ELF-1 (cell line): ENCODE results near the gene SLAIN1.
A peak's percentile ranks its signal among the peaks of the same experiment; 100 is the strongest.

Experiments used
- DNase-seq: peaks from one replicate; pipeline ENCODE4 v3.0.0-alpha.2; 2016; ENCODE audit warnings: low read depth, low spot score

SLAIN1 gene

DNA sequence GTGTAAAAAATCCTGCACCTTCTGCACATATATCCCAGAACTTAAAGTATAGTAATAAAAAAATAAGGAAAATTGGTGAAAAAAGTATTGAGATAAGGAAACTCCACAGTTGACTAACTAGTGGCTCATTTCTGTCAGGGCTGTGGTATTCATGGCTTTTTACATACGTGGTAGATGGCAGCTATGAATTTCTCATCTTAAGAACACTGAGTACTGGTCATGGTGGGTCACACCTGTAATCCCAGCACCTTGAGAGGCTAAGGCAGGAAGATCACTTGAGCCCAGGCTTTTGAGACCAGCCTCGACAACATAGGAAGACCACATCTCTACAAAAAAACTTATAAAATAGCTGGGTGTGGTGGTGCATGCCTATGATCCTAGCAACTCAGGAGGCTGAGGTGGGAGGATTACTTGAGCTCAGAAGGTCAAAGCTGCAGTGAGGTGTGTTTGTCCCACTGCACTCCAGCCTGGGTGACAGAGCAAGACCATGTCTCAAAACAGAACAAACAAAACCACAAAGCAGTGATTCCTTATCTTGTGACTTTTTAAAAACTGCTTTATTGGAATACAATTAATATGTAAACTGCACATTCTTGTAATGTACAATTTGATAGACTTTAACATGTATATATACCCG is 16.8 kb downstream of the SLAIN1 start:
- no peak for DNase-seq

DNA sequence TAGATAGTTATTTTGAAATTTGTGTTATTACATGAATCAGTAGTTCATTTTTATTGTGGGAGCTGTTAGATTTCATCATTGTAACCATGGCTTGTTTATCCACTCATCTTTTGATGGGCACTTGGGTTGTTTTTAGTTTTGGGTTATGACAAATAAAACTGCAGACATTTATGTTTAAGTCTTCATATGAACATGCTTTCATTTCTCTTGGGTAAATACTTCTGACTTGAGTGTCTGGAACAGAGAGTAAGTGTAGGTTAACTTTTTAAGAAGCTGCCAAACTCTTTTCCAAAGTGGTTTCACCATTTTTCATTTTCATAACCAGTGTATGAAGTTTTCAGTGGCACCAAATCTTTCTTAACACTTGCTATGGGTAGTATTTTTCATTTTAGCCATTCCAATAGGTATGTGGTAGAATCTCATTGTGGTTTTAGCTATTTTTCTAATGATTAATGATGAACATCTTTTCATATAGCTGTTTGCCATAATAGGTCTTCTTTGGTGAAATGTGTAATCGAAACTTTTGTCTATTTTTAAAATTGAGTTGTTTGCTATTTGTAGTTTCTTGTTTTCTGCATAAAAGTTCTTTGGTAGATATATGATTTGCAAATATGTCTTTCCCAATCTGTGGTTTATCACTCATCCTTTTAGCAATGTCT is 17.9 kb downstream of the SLAIN1 start:
- DNase-seq = no peak

DNA sequence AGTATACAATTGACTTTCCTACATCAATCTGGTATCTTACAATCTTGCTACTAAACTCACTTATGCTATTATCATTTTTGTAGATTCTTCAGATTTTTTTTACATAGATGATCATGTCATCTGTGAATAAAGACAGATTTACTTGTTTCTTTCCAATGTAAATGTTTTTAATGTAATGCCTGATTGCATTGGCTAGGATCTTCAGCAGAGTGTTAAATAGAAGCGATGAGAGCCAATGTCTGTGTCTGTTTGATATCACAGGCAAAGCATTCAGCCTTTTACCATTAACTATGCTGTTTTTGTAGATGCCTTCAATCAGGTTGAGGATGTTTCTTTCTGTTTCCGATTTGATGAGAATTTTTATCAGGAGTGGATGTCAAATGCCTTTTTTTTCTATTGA is 19.2 kb downstream of the SLAIN1 start:
- DNase-seq = no peak

DNA sequence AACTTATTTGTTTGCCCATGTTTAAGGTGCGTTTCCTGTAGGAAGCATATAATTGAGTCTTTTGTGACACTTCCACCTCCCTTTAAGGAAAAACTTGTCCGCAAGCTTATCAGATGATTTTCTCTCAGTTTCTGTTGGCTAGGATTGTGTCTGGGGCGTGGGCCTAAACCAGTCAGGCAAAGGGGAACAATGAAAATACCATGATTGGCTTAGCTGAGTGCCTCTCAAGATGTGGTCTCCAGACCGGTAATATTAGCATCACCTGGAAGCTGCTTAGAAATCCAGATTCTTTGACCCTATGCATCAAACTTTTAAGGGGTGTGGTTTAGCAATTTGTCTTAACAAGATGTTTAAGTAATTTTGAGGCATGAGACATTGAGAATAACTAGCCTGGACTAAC is 20.0 kb downstream of the SLAIN1 start:
- no peak for DNase-seq

DNA sequence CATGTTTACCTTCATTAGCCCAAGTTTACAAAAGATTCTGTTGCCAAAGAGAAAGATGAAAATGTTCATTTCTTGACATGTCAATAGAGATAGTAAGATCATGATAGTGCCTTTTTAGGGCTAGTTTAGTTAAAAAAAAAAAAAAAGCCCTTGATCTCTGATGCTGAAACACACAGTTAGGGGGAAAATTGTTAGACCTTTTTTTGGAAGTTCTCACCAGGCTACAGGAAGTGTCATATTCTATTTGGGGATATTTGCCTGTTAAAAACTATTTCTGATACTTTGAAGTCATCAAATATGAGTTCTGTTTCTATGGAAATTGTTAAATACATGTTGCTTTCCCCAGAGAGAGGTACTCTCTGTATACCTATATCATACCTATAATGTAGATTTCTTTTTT is 21.6 kb downstream of the SLAIN1 start:
- DNase-seq = no peak

DNA sequence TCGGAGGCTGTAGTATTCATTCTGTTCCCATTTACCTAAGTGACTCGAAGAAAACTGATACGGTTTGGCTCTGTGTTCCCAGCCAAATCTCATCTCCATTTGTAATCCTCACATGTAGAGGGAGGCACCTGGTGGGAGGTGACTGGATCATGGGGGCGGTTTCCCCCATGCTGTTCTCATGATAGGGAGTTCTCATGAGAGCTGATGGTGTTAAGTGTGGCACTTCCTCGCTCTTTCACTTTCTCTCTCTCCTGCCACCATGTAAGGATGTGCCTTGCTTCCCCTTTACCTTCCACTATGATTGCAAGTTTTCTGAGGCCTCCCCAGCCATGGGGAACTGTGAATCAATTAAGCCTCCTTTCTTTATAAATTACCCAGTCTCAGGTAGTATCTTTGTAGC is 23.5 kb downstream of the SLAIN1 start:
- no peak for DNase-seq

DNA sequence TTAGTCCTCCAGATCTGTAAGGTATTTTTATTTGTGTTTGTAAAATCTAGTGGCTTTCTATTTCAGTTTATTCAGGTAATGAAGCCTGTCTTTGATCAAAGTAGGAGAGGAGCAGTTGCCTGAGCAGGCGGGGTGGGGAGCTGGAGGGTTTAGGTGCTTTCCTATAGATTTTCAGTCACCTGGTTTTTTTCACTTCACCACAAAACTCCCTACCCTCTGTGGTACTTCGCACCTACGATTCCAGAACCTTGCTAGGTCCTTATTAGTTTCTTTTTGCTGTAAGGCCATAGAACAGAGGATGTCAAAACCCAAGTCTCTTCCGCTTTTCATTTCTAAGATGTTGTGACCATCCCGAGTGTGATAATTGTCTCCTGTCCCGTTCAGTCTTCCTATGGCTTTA is 26.6 kb downstream of the SLAIN1 start:
- DNase-seq = no peak

DNA sequence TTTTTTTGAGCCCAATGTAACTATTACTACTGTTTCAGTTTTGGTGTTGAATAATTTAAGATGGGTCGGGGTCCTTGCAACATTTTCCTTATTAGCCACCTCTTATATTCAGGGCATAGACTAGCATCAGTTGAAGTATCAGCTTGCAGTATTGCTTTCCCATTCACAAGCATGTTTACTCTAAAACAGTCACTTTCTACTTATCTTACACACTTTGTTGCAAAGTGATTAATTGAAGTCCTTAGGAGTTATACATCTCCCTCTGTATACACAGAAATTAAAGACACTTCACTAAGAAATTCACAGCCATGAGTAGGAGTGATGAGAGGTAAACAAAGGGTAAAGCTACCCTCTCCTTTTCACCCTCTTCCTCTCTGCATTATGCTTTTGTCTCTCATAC is 27.6 kb downstream of the SLAIN1 start:
- no peak for DNase-seq

DNA sequence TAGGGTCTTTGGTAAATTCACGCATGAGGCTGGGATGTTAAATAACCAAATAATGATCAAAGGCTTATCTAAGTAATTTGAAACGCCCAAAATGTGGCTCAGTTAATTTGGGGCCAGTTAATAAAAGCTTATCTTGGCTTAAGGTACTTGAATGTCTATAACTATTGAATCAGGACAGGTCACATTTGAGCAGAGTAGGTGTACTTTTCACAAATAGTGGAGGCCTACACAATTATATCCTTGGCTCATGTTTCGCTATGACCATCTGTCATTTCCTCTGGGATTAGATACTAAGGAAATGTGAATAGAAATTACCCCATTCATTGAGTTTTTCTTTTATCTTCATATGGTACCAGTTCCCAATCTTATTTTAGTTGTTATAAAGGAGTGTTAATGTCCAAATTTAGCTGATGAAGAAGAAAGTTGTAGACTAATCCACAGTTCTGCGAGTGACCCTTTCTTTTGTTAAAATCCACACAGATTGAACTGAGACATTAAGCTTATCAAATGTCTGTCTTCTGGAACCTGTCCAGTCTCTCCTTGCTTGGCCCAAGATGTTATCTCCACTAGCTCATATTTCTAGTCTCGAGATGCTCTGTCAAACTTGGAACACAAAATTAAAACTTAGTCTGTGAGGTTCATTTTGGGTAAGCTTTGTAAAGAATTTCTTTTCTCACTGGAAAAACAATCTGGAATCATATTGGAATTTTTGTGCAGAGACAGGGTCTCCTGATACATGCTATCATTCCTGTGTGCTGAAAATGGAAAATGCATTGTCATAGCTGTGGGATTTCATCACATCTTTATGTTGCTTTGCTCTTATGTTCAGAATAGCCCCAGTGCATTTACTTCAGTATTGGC is 31.0 kb downstream of the SLAIN1 start:
- DNase-seq = no peak

DNA sequence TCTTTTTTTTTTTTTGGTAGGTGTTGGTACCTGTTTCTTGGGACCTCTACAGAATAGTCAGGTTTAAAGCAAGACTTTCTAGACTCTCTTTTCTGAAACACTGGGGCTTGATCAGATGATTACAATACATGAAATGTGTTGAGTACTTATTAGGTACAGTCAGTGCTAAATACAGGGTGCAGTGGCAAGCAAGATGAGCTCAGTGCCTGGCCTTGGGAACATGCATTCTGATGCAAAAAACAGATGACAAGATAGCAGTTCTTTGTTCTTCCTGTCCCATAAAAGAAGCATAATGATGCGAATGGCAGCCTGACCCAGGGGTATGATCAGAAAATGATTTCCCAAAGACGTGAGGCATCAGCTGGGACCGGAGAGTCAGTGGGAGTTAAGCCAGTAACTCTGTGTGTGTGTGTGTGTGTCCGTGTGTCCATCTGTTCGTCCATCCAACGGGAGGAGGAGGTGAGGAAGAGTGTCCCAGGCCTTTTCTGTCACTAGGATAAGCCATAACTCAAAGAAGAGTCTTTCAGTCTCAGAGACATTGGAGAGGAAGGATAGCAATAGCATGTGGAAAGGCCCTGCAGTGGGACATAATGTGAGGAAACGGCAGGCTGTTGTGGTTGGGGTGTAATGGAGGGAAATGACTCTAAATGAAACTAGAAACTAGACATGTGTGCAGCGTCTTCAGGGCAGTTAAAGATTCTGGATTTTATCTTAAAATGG is 32.2 kb downstream of the SLAIN1 start:
- no peak for DNase-seq

DNA sequence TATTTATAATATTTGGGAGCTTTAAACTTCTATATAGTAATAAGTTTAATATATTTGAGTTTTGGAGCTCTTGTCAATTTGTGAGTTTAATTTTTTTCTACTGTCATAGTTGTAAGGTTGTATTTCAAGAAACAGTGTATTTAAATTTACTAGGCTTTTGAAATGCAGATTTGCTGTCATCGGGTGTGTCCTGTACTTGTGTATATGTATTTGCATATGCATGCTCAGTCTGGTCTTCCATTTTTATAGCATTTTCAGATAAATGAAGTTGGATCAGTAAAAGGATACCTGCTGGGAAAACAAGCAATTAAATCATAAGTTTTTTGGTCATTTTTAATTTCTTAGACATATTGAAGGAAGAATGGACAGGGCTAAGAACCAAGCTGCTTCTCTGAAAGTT is 33.1 kb downstream of the SLAIN1 start:
- DNase-seq = no peak

DNA sequence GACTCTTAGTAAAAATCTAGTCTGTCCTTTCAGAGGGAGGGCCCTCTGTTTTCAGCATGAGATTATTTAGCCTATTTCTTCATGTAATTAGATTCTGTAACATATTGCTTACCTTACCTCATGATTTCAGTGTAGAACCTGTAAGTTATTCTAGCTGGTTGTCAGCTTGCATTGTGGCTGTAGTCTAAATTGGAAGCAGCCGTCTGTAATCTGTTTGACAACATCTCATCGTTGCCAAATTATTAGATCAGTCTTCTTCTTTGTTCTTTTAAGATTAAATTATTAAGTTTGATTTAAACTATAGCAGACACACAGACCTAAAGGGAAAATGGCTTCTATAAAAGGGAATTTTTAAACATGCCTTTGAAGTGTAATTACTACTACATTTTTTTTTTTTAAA is 34.8 kb downstream of the SLAIN1 start:
- no peak for DNase-seq

DNA sequence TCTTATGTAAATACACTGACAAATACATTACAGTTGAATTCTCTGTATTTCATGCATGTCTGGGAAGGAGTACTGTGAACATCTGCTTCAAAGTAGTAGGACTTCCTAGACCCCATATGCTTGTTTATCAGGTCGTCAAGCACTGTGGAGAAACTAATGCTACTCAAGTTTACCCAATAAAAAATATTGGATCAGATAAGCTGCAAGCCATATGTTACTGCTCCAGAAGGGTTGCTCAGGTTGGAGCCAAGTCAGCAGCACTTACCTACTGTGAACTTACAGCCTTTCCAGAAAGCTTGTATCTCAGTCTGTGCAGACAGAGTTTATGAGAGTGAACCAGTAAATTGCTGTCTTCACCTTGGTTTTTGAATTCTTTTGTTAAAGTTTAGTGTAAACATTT is 36.2 kb downstream of the SLAIN1 start:
- no peak for DNase-seq

DNA sequence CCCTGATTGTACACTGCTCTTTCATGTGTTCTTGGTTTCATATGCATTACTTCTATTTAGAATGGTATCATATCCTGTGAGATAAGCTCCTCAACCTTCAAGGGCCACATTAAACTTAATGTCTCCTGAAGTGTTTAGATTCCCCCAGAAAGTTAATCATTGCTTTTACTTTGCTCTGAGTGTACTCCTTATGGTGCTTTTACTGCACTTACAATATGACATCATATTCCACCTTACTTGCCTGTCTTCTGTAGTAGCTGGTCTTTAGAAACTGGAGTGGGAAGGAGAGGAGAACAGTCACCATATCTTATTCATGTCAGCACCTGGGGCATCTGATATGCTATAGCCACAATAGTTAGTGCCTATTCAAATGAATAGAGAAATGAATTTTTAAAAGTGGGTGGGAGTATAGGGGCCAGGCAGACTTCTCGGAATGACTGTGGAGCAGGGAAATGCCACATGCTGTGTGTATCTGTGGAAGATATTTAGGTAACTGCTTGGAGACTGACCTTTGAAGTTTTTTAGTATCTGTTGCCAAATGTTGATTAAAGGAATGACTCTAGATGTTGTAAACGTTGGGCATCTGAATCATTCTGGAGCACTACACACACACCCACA is 40.2 kb downstream of the SLAIN1 start:
- DNase-seq = no peak

DNA sequence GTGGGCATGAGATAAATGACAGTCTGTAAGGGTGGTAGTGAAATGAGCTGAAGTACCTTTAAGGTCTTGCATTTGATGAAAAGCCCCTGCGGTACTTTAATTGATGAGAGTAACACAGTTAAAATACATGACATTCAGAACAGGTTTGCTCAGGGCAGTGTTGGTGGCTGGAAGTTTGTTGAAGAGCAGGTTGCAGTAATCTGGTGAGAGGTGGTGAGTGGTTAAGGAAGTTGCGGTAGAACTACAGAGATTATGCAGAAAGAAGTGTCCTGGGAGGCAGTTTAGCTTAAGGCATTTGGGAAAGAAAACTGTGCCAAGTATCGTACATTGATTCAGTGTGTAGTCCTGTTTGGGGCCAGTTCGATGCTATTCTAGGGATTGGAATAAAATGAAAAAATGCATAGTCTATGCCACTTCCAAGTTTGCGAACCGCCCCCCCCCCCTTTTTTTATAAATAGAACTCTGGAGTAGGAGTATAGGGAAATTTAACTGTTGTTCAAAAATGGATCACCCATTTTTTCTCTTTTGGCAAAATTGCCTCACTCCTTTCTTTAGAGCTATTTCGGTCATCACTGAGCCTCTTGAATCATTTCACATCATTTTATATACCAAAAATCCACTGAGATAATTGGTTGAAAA is 42.7 kb downstream of the SLAIN1 start:
- peak; percentile 2 for DNase-seq

DNA sequence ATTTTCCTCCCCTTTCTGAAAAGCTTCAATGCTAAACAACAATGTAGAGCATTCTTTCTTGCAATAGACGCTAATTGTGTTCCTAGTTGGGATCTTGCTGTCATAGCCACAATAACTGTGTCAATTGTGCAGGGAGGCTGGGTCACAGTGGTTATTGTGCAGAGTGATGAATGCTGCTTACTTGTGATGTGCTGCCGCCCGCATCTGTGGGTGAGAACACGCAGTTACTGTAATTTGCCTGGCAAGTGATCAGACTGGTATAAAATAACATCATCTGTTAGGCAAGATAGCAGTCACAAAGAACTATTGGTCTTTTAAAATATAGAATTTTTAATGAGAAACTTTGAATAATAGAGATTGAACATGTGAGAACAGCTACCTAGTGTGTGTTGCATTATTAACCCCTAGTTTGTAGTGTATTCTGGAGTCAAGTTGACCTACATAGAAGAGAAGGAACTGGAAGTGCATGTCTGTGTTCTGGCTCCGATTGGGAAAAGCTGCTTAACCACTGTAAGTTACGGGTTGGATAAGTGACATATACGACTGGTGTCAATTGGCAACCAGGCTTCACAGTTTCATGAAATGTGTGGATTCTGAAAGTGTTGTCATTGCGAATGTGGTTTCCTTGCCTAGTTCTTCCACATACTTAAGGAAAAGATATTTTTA is 43.6 kb downstream of the SLAIN1 start:
- DNase-seq = no peak

DNA sequence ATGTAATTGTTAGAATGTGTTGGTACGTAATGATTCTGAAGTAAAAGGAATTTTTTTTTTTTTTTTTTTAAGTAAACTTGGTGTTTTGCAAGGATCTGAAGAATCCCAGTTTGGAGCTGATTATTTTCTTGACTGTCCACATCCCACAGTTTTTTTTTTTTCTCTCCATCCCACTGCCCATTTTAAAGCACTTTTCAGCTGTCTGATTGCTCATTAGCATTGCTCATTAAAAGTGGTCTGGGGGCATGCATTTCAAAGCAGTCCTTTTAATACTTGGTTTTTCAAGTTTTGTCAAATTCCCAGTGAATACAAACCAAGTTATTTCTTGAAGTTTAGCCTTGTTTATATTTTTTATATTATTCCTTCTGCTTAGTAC is 44.1 kb downstream of the SLAIN1 start:
- DNase-seq = no peak

DNA sequence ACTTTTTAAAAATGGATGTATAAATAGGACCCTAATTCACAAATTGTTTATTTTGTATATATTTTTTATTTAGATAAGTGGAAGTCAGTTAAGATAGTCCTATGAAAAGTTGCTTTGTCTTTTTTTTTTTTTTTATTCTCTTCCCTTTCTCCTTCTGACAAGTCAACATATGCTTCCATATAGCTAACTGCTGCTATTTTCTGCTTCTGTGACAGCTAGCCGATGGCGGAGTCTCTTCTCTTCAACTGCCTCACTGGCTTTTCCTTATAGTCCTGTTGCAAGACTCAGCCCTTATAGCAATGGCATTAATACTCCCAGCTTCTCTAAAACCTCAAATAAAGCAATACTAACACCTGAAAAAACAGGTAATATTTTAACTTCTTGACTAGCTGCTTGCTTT is 45.3 kb downstream of the SLAIN1 start:
- no peak for DNase-seq

DNA sequence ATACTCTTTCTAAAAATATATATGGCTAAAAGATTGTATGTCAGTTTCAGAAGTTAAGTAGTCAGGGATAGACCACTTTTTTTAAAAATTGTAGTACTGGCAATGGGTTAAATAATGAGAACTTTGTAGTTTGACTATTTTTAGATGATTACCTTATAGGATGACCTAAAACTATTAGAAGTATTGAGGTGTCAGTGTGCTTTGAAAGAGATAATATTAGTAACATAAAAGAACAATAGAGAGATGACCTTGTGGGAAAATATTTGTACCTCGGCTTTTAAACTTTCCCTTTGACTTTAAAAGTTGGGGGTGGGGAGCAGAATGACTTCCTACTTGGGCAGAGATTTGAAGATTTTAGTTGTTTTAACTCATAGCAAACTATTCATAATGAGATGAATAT is 48.3 kb downstream of the SLAIN1 start:
- DNase-seq = no peak

DNA sequence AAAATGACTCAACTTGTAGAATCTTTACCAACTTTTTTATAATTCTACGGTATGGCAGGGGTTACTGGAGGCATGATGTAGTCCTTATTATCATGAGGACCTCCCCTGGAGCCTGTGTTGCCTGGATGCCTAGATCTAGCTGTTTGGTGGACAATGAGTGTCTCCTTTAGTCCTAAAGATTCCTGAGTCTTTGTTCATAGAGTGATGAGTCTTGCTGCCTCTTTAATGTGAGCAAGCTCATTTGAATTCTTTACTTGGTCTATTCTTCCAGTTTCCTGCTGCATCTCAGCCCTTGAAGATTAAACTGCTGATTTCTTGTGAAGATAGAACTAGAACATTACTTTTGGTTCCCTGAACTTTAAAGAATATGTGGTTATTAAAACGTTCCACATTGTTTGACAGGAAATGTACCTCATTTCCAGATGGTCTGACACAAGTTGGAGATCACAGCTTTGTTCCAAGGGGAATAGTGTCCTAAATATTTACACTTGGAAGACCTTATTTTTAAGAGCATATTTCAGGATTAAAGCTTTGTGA is 51.9 kb downstream of the SLAIN1 start:
- no peak for DNase-seq
